Trophoblast cell (in vitro differentiated cells and primary cell): Measurements from ENCODE around the gene CHD3.

Source experiments
- DNase-seq, 2 donors: peaks; one replicate each; pipeline ENCODE4 v3.0.0-alpha.2; 2016
- H2AFZ ChIP-seq: 2 replicates; pipeline ENCODE4 v1.6.1; 2013; ENCODE audit warnings: low read length, moderate library complexity, mild to moderate bottlenecking; ENCODE audit not compliant: insufficient read depth, poor library complexity
- H2AK5ac ChIP-seq: 2 replicates; pipeline ENCODE4 v1.6.1; 2013; ENCODE audit warnings: mild to moderate bottlenecking, low read length
- H2BK120ac ChIP-seq: 2 replicates; pipeline ENCODE4 v1.6.1; 2013; ENCODE audit warnings: low read length, mild to moderate bottlenecking, moderate library complexity; ENCODE audit not compliant: insufficient read depth, poor library complexity
- H2BK12ac ChIP-seq: 2 replicates; pipeline ENCODE4 v1.6.1; 2013; ENCODE audit warnings: mild to moderate bottlenecking, low read length, moderate library complexity
- H2BK5ac ChIP-seq: 2 replicates; pipeline ENCODE4 v1.6.1; 2013; ENCODE audit warnings: low read length, low read depth, moderate library complexity, mild to moderate bottlenecking; ENCODE audit not compliant: poor library complexity
- H3K14ac ChIP-seq: 2 replicates; pipeline ENCODE4 v1.6.1; 2013; ENCODE audit warnings: mild to moderate bottlenecking, low read length
- H3K18ac ChIP-seq: 2 replicates; pipeline ENCODE4 v1.6.1; 2013; ENCODE audit warnings: mild to moderate bottlenecking, low read length
- H3K23ac ChIP-seq: 2 replicates; pipeline ENCODE4 v1.6.1; 2013; ENCODE audit warnings: low read length
- H3K27ac ChIP-seq: 2 replicates; pipeline ENCODE4 v1.5.1; 2013; ENCODE audit warnings: low read depth, mild to moderate bottlenecking, inconsistent platforms, low read length, moderate library complexity
- H3K27me3 ChIP-seq: 2 replicates; pipeline ENCODE4 v1.6.1; 2013; ENCODE audit warnings: inconsistent platforms, mild to moderate bottlenecking, low read length, moderate library complexity; ENCODE audit not compliant: insufficient read depth
- H3K36me3 ChIP-seq, 2 experiments: 1 replicate in 1 of 2; 2 replicates in 1 of 2; pipeline ENCODE4 v1.6.1; 2013; ENCODE audit warnings: low read length in 2 of 2, mild to moderate bottlenecking in 2 of 2, moderate library complexity in 1 of 2; ENCODE audit not compliant: insufficient read depth in 2 of 2, control insufficient read depth in 1 of 2
- H3K4ac ChIP-seq: 2 replicates; pipeline ENCODE4 v1.6.1; 2013; ENCODE audit warnings: low read depth, mild to moderate bottlenecking, low read length, moderate library complexity
- H3K4me1 ChIP-seq, 2 experiments: 1 replicate in 1 of 2; 2 replicates in 1 of 2; pipeline ENCODE4 v1.6.1; 2013; ENCODE audit warnings: low read length in 2 of 2, mild to moderate bottlenecking in 2 of 2, moderate library complexity in 1 of 2; ENCODE audit not compliant: insufficient read depth in 2 of 2, control insufficient read depth in 1 of 2
- H3K4me2 ChIP-seq: 2 replicates; pipeline ENCODE4 v1.6.1; 2013; ENCODE audit warnings: inconsistent platforms, mild to moderate bottlenecking, low read length, moderate library complexity
- H3K4me3 ChIP-seq: 2 replicates; pipeline ENCODE4 v1.5.1; 2013; ENCODE audit warnings: mild to moderate bottlenecking, low read depth, low read length, inconsistent platforms
- H3K79me1 ChIP-seq: one replicate; pipeline ENCODE4 v1.6.1; 2013; ENCODE audit warnings: low read length
- H3K79me2 ChIP-seq: 2 replicates; pipeline ENCODE4 v1.6.1; 2013; ENCODE audit warnings: low read length, mild to moderate bottlenecking; ENCODE audit not compliant: control insufficient read depth, insufficient read depth, poor library complexity
- H3K9ac ChIP-seq: 2 replicates; pipeline ENCODE4 v1.6.1; 2013; ENCODE audit warnings: mild to moderate bottlenecking, low read length
- H3K9me3 ChIP-seq: 2 replicates; pipeline ENCODE4 v1.6.1; 2013; ENCODE audit warnings: low read depth, mild to moderate bottlenecking, control low read depth, inconsistent platforms, low read length; ENCODE audit not compliant: insufficient read depth
- H4K12ac ChIP-seq: 2 replicates; pipeline ENCODE4 v1.6.1; 2013; ENCODE audit warnings: low read depth, mild to moderate bottlenecking, low read length, moderate library complexity
- H4K8ac ChIP-seq: 2 replicates; pipeline ENCODE4 v1.6.1; 2013; ENCODE audit warnings: low read depth, mild to moderate bottlenecking, low read length, moderate library complexity
- H4K91ac ChIP-seq: one replicate; pipeline ENCODE4 v1.6.1; 2013; ENCODE audit warnings: low read depth, mild to moderate bottlenecking, low read length, moderate library complexity
- WGBS: extraction: QIAGEN DNeasy Blood & Tissue Kit; methylation state at CpG from one replicate; pipeline ENCODE4 v1.1.7; 2013; ENCODE audit warnings: missing lambda C conversion rate; ENCODE audit not compliant: insufficient read length, insufficient coverage; ENCODE audit errors: extremely low coverage; 5-methylcytosine and 5-hydroxymethylcytosine counted together

CHD3 gene

DNA sequence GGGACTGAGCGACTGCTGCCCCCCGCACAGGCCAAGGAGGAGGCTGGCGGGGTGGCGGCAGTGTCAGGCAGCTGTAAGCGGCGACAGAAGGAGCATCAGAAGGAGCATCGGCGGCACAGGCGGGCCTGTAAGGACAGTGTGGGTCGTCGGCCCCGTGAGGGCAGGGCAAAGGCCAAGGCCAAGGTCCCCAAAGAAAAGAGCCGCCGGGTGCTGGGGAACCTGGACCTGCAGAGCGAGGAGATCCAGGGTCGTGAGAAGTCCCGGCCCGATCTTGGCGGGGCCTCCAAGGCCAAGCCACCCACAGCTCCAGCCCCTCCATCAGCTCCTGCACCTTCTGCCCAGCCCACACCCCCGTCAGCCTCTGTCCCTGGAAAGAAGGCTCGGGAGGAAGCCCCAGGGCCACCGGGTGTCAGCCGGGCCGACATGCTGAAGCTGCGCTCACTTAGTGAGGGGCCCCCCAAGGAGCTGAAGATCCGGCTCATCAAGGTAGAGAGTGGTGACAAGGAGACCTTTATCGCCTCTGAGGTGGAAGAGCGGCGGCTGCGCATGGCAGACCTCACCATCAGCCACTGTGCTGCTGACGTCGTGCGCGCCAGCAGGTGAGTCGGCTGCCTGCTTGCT is 39.3 kb upstream of the CHD3 start:
- no peak overlapping the region for H4K91ac ChIP-seq
- peaks cover 4% of the 10 kb centered on the region for H3K79me2 ChIP-seq
- no peaks in the 10 kb centered on the region for H3K27me3 ChIP-seq
- no peak overlapping the region for H3K18ac ChIP-seq
- no peak overlapping the region for H3K4me2 ChIP-seq
- H3K9ac ChIP-seq = no peak overlapping the region
- H2BK120ac ChIP-seq = no peak overlapping the region
- H3K9me3 ChIP-seq = peaks cover 7% of the 10 kb centered on the region
- H3K4ac ChIP-seq = no peak overlapping the region
- H3K4me3 ChIP-seq = no peak overlapping the region
- H3K14ac ChIP-seq = no peak overlapping the region
- no peak overlapping the region for H3K27ac ChIP-seq
- H2AK5ac ChIP-seq = no peak overlapping the region
- no peak overlapping the region for H2AFZ ChIP-seq
- H3K23ac ChIP-seq = no peak overlapping the region
- no peak overlapping the region for H4K8ac ChIP-seq
- no CpG with 5 or more reads among the region's 35 CpGs for WGBS
- peaks cover 82 to 85% of the 10 kb centered on the region in 2 experiments for H3K36me3 ChIP-seq
- H4K12ac ChIP-seq = no peak overlapping the region
- H2BK5ac ChIP-seq = no peak overlapping the region
- DNase-seq = no peak
- peaks cover 3% of the 10 kb centered on the region for H3K79me1 ChIP-seq
- peaks cover 6 to 16% of the 10 kb centered on the region in 2 experiments for H3K4me1 ChIP-seq
- H2BK12ac ChIP-seq = no peak overlapping the region

DNA sequence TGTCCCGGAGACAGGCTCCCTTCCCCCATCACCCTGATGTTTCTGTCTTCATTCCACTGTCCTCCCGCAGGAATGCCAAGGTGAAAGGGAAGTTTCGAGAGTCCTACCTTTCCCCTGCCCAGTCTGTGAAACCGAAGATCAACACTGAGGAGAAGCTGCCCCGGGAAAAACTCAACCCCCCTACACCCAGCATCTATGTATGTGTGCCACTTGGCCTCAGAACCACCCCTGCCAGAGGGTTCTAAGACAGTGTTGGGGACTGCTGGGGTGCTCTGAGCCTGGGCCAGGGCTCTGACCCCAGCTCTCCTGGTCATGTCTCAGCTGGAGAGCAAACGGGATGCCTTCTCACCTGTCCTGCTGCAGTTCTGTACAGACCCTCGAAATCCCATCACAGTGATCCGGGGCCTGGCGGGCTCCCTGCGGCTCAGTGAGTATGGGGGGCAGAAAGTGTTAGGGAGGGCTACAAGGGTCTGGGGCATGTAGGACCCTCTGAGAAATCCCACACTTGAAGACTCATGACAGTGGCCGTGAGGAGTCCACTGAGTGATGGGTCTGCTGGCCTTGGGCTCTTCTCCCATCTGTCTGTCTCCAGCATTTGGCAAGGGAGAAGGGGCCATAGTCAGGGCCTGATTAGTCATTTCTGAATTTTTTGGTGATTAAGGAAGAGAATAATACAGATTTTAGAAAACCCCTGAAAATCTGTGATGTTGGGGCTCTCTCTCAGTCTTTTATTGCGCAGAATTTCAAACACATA is 38.7 kb upstream of the CHD3 start:
- DNase-seq = peak in 1 of 2 donors; percentile 35
- Histone ChIP-seq H3K23ac (no peak overlapping the region), H4K12ac (no peak overlapping the region), H3K79me1 (no peaks in the 10 kb centered on the region), H3K79me2 (peaks cover 3% of the 10 kb centered on the region), H3K4me2 (no peak overlapping the region), H3K4me3 (no peak overlapping the region), H2AK5ac (no peak overlapping the region), H4K8ac (no peak overlapping the region), H3K14ac (no peak overlapping the region), H3K9me3 (peaks cover 4% of the 10 kb centered on the region), H3K36me3 (peaks cover 81 to 84% of the 10 kb centered on the region in 2 experiments), H2BK12ac (no peak overlapping the region), H3K4me1 (peaks cover 5 to 18% of the 10 kb centered on the region in 2 experiments), H3K4ac (no peak overlapping the region), H3K9ac (no peak overlapping the region), H2BK120ac (no peak overlapping the region), H2AFZ (no peak overlapping the region), H3K27ac (no peak overlapping the region), H3K18ac (no peak overlapping the region), H2BK5ac (no peak overlapping the region), H3K27me3 (no peaks in the 10 kb centered on the region), H4K91ac (no peak overlapping the region)
- no CpG with 5 or more reads among the region's 12 CpGs for WGBS

DNA sequence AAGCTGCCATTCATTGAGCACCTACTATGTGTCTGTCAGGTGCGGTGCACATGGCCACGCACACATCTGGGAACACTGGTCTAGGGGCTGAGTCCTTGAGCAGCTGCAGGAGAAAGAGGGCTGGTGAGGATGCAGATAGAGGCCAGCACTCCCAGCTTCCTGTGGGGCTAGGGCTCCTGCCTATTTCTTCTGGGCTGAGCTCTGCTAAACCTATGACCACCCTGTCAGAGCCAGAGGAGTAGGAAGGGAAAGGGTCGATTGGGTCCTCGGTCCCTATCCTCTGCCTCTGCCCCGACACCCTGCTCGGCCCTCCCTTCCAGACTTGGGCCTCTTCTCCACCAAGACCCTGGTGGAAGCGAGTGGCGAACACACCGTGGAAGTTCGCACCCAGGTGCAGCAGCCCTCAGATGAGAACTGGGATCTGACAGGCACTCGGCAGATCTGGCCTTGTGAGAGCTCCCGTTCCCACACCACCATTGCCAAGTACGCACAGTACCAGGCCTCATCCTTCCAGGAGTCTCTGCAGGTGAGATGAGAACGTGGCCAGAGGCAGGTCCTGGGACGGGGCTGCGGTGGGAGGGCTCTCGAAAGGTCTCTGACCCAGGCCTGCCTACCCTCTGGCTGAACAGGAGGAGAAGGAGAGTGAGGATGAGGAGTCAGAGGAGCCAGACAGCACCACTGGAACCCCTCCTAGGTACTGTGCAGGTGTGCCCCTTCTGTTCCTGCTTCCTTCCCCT is 37.7 kb upstream of the CHD3 start:
- DNase-seq = no peak
- no peak overlapping the region for H3K9ac ChIP-seq
- H2AFZ ChIP-seq = no peak overlapping the region
- H3K9me3 ChIP-seq = peaks cover 4% of the 10 kb centered on the region
- no peak overlapping the region for H4K12ac ChIP-seq
- peaks cover 10 to 22% of the 10 kb centered on the region in 2 experiments for H3K4me1 ChIP-seq
- no peak overlapping the region for H3K27ac ChIP-seq
- no peak overlapping the region for H4K91ac ChIP-seq
- H3K14ac ChIP-seq = no peak overlapping the region
- no peak overlapping the region for H2BK5ac ChIP-seq
- no CpG with 5 or more reads among the region's 17 CpGs for WGBS
- H2AK5ac ChIP-seq = no peak overlapping the region
- peaks cover 4% of the 10 kb centered on the region for H3K79me1 ChIP-seq
- H3K36me3 ChIP-seq = peaks cover 77 to 83% of the 10 kb centered on the region in 2 experiments
- H3K4me2 ChIP-seq = no peak overlapping the region
- no peak overlapping the region for H3K4me3 ChIP-seq
- H3K27me3 ChIP-seq = no peaks in the 10 kb centered on the region
- no peaks in the 10 kb centered on the region for H3K79me2 ChIP-seq
- H3K4ac ChIP-seq = no peak overlapping the region
- no peak overlapping the region for H2BK12ac ChIP-seq
- H4K8ac ChIP-seq = no peak overlapping the region
- no peak overlapping the region for H3K23ac ChIP-seq
- no peak overlapping the region for H3K18ac ChIP-seq
- no peak overlapping the region for H2BK120ac ChIP-seq

DNA sequence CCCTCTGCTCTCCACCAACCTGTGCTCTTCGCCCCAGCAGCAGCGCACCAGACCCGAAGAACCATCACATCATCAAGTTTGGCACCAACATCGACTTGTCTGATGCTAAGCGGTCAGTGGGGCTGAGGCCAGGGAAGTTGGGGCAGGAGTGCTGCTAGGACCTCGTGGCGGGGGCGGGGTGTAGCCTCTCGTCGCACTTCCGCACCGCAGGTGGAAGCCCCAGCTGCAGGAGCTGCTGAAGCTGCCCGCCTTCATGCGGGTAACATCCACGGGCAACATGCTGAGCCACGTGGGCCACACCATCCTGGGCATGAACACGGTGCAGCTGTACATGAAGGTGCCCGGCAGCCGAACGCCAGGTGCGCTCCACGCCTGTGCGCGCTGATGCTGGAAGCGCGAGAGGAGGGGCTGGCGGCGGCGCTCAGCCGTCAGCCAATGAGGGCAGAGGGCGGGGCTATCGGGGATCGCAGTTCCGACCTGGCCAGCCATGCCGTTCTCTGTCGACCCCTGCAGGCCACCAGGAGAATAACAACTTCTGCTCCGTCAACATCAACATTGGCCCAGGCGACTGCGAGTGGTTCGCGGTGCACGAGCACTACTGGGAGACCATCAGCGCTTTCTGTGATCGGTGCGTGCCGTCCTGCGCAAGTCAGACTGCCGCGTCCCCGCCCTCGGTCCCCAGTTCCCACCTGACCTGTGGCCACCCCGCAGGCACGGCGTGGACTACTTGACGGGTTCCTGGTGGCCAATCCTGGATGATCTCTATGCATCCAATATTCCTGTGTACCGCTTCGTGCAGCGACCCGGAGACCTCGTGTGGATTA is 36.9 kb upstream of the CHD3 start:
- H2BK5ac ChIP-seq = no peak overlapping the region
- H3K36me3 ChIP-seq = peaks cover 69 to 76% of the 10 kb centered on the region in 2 experiments
- H3K23ac ChIP-seq = no peak overlapping the region
- H2AK5ac ChIP-seq = no peak overlapping the region
- no peaks in the 10 kb centered on the region for H3K27me3 ChIP-seq
- H3K4me1 ChIP-seq = peaks cover 16 to 30% of the 10 kb centered on the region in 2 experiments
- H3K4me3 ChIP-seq = no peak overlapping the region
- no peak overlapping the region for H3K27ac ChIP-seq
- H4K8ac ChIP-seq = no peak overlapping the region
- no peak overlapping the region for H3K18ac ChIP-seq
- DNase-seq = peak; percentile 95 to 96
- H3K4ac ChIP-seq = no peak overlapping the region
- no CpG with 5 or more reads among the region's 60 CpGs for WGBS
- peaks cover 4% of the 10 kb centered on the region for H3K9me3 ChIP-seq
- H4K91ac ChIP-seq = no peak overlapping the region
- H2BK12ac ChIP-seq = no peak overlapping the region
- no peaks in the 10 kb centered on the region for H3K79me2 ChIP-seq
- no peak overlapping the region for H2AFZ ChIP-seq
- peaks cover 8% of the 10 kb centered on the region for H3K79me1 ChIP-seq
- no peak overlapping the region for H3K9ac ChIP-seq
- no peak overlapping the region for H3K14ac ChIP-seq
- H2BK120ac ChIP-seq = no peak overlapping the region
- no peak overlapping the region for H4K12ac ChIP-seq
- H3K4me2 ChIP-seq = no peak overlapping the region
